HG03520 (cell line): ENCODE data around the gene EIF2A.
A peak's percentile ranks its signal among the peaks of the same experiment; 100 is the strongest.
"Not testable (repeated sequence)": the region's sequence is repeated elsewhere in the genome, so short reads cannot be mapped to it uniquely, and the experiment has no call there.

Source experiments
- ATAC-seq: cut with Tn5 transposase; IDR thresholded peaks from one replicate; pipeline ENCODE4 v1.9.1; 2021; ENCODE audit warnings: mild to moderate bottlenecking, moderate library complexity; ENCODE audit not compliant: unreplicated experiment

EIF2A gene

GRCh38 chr3:150600647-150601530, 54.3 kb downstream of the EIF2A start:
- ATAC-seq: not testable (repeated sequence)

- peak; percentile 2 for ATAC-seq
These were observed 56.0 kb downstream of the EIF2A start for GRCh38 chr3:150602426-150603152.

GRCh38 chr3:150603153-150603979, 56.8 kb downstream of the EIF2A start, which contains the start of gene SELENOT:
Gene SELENOT (plus strand): TSS chr3:150603321. CDS start chr3:150603363, 42 bp downstream.
- peak; percentile 52 for ATAC-seq

GRCh38 chr3:150603980-150604319, 57.4 kb downstream of the EIF2A start:
- ATAC-seq: no peak

- no peak for ATAC-seq
These were observed 59.5 kb downstream of the EIF2A start for GRCh38 chr3:150605998-150606641.

GRCh38 chr3:150607267-150608065, 60.9 kb downstream of the EIF2A start:
- no peak for ATAC-seq

GRCh38 chr3:150609988-150610387, 63.4 kb downstream of the EIF2A start:
- no peak for ATAC-seq

- ATAC-seq: no peak
These were observed 64.2 kb downstream of the EIF2A start for GRCh38 chr3:150610785-150611184.

- no peak for ATAC-seq
These were observed 65.1 kb downstream of the EIF2A start for GRCh38 chr3:150611666-150612065.

- no peak for ATAC-seq
These were observed 65.9 kb downstream of the EIF2A start for GRCh38 chr3:150612494-150612893.

GRCh38 chr3:150613034-150613433, 66.4 kb downstream of the EIF2A start:
- no peak for ATAC-seq

GRCh38 chr3:150613709-150614480, 67.3 kb downstream of the EIF2A start:
- ATAC-seq: no peak

- no peak for ATAC-seq
These were observed 73.6 kb downstream of the EIF2A start for GRCh38 chr3:150620002-150620689.

- not testable (repeated sequence) for ATAC-seq
These were observed 76.4 kb downstream of the EIF2A start for GRCh38 chr3:150622955-150623354.

- ATAC-seq: no peak
These were observed 77.4 kb downstream of the EIF2A start for GRCh38 chr3:150623945-150624344.

GRCh38 chr3:150626148-150626930, 79.8 kb downstream of the EIF2A start:
- no peak for ATAC-seq

- no peak for ATAC-seq
These were observed 81.0 kb downstream of the EIF2A start for GRCh38 chr3:150627557-150627956.
